GM12878 (cell line): ENCODE measurements around the gene LRP1B. TPM values are rescaled to one million over a fixed set of nuclear protein-coding genes. Genes with fewer than 3 reads are reported as not detected.

Experiments used
- ATAC-seq: fragments of 200-7000 bp; cut with Tn5 transposase; 3 replicates; pipeline ENCODE4 v1.9.1; 2020; ENCODE audit warnings: mild to moderate bottlenecking, moderate library complexity
- BruUV-seq: library from RNA; stranded (reverse); fragments of 400-500 nt; replicated peaks from 2 replicates; lab custom pipeline; 2021; lab: Mats Ljungman, UMichigan
- CTCF ChIA-PET: fragments of 300-600 bp; sonication (Branson Sonifier 250); formaldehyde crosslinking; extraction: SDS; loops from one replicate; lab custom pipeline; 2021; ENCODE audit warnings: inconsistent platforms; lab: Yijun Ruan, JAX
- POLR2A ChIA-PET: fragments of 350-600 bp; formaldehyde crosslinking; extraction: SDS; loops from one replicate; lab custom pipeline; 2021; ENCODE audit warnings: inconsistent platforms; lab: Charles Lee
- RAD21 ChIA-PET: fragments of 300-600 bp; sonication (Branson Sonifier 250); formaldehyde crosslinking; loops from one replicate; lab custom pipeline; 2023; ENCODE audit warnings: antibody characterized with exemption; ENCODE audit not compliant: unreplicated experiment; lab: Charles Lee
- SMC1A ChIA-PET: fragments of 300-600 bp; sonication (Branson Sonifier 250); formaldehyde crosslinking; loops from one replicate; lab custom pipeline; 2023; ENCODE audit not compliant: unreplicated experiment, uncharacterized antibody; lab: Charles Lee
- DNase-seq: peaks from one replicate; pipeline ENCODE4 v3.0.0-alpha.2; 2011; ENCODE audit warnings: low read depth, low spot score
- FAIRE-seq: peaks from 3 replicates; lab custom pipeline; 2011; peaks lifted over from hg19 to GRCh38; lab: Jason Lieb, UNC
- H2AFZ ChIP-seq: 2 replicates; pipeline ENCODE4 v1.6.0; 2011; ENCODE audit warnings: low read depth, low read length, control low read depth; ENCODE audit not compliant: control insufficient read depth
- H3K27ac ChIP-seq: 2 replicates; pipeline ENCODE4 v1.5.1; 2011; ENCODE audit warnings: control low read depth; ENCODE audit not compliant: control insufficient read depth, insufficient read depth
- H3K27me3 ChIP-seq, 2 experiments: replicated peaks in 1 of 2; 2 replicates each; pipeline versions ENCODE4 v1.6.0 to v1.6.1; 2011; ENCODE audit warnings: low read length in 1 of 2; ENCODE audit not compliant: control insufficient read depth in 2 of 2, insufficient read depth in 2 of 2
- H3K36me3 ChIP-seq, 2 experiments: 2 replicates each; pipeline ENCODE4 v1.5.1; 2011; ENCODE audit warnings: low read length in 1 of 2; ENCODE audit not compliant: control insufficient read depth in 2 of 2, insufficient read depth in 2 of 2
- H3K4me1 ChIP-seq: 2 replicates; pipeline ENCODE4 v1.6.1; 2011; ENCODE audit warnings: mild to moderate bottlenecking, low read length, moderate library complexity, mixed read lengths; ENCODE audit not compliant: control insufficient read depth, insufficient read depth
- H3K4me2 ChIP-seq: 2 replicates; pipeline ENCODE4 v1.6.0; 2011; ENCODE audit warnings: control low read depth; ENCODE audit not compliant: control insufficient read depth, insufficient read depth
- H3K4me3 ChIP-seq: fragments of 200-600 bp; sonication (generic); 2 replicates; pipeline ENCODE4 v1.5.1; 2016
- H3K79me2 ChIP-seq: 2 replicates; pipeline ENCODE4 v1.6.0; 2011; ENCODE audit warnings: low read length; ENCODE audit not compliant: control insufficient read depth, insufficient read depth
- H3K9ac ChIP-seq: 2 replicates; pipeline ENCODE4 v1.8.0; 2011; ENCODE audit warnings: low read length, control low read depth, mixed read lengths; ENCODE audit not compliant: control insufficient read depth, insufficient read depth
- H3K9me3 ChIP-seq: replicated peaks from 3 replicates; pipeline ENCODE4 v1.5.1; 2011; ENCODE audit warnings: mild to moderate bottlenecking, low read length; ENCODE audit not compliant: control insufficient read depth, insufficient read depth
- H4K20me1 ChIP-seq: 2 replicates; pipeline ENCODE4 v1.6.0; 2011; ENCODE audit not compliant: control insufficient read depth, insufficient read depth
- ATF7 ChIP-seq: fragments of 450-650 bp; IDR thresholded peaks from 2 replicates; pipeline ENCODE4 v1.6.1; 2016; ENCODE audit warnings: low read depth, mild to moderate bottlenecking
- CBX5 ChIP-seq: sonication (generic); IDR thresholded peaks from 2 replicates; pipeline ENCODE4 v1.6.1; 2016; ENCODE audit warnings: low read depth, moderate library complexity, mild to moderate bottlenecking, inconsistent platforms
- ETV6 ChIP-seq, 2 experiments: fragments of 450-650 bp in 1 of 2; IDR thresholded peaks in 1 of 2; conservative IDR thresholded peaks in 1 of 2; 2 replicates each; pipeline ENCODE4 v1.6.1; 2014; ENCODE audit warnings: antibody characterized with exemption in 1 of 2, borderline replicate concordance in 1 of 2, low read depth in 1 of 2, mild to moderate bottlenecking in 1 of 2, moderate library complexity in 1 of 2
- KDM1A ChIP-seq: fragments of 200-600 bp; sonication (generic); IDR thresholded peaks from 2 replicates; pipeline ENCODE4 v1.6.1; 2016; ENCODE audit warnings: borderline replicate concordance
- NFYB ChIP-seq: IDR thresholded peaks from 2 replicates; pipeline ENCODE4 v1.6.1; 2011; ENCODE audit warnings: low read depth, mild to moderate bottlenecking, low read length, improper control_type of control experiment, moderate library complexity; ENCODE audit not compliant: insufficient read depth
- NR2F1 ChIP-seq: fragments of 450-650 bp; conservative IDR thresholded peaks from 2 replicates; pipeline ENCODE4 v1.6.1; 2017; ENCODE audit warnings: mild to moderate bottlenecking
- RBBP5 ChIP-seq: fragments of 200-600 bp; sonication (generic); conservative IDR thresholded peaks from 2 replicates; pipeline ENCODE4 v1.6.1; 2016
- RUNX3 ChIP-seq: IDR thresholded peaks from 2 replicates; pipeline ENCODE4 v1.6.1; 2012; ENCODE audit warnings: low read length, inconsistent platforms
- SREBF1 ChIP-seq: IDR thresholded peaks from 2 replicates; pipeline ENCODE4 v1.6.1; 2012; ENCODE audit warnings: mild to moderate bottlenecking, low read length
- STAT3 ChIP-seq: IDR thresholded peaks from 2 replicates; pipeline ENCODE4 v1.6.1; 2011; ENCODE audit warnings: low read depth, low read length, improper control_type of control experiment
- YY1 ChIP-seq: IDR thresholded peaks from 2 replicates; pipeline ENCODE4 v1.6.1; 2011; ENCODE audit warnings: low read depth, mild to moderate bottlenecking, low read length
- ZBTB11 ChIP-seq: fragments of 450-650 bp; formaldehyde crosslinking; IDR thresholded peaks from 2 replicates; pipeline ENCODE4 v1.5.0; 2022; ENCODE audit warnings: mild to moderate bottlenecking, missing genetic modification characterization
- ZBTB40 ChIP-seq: fragments of 450-650 bp; IDR thresholded peaks from 2 replicates; pipeline ENCODE4 v1.6.1; 2016; ENCODE audit warnings: mild to moderate bottlenecking, moderate library complexity, borderline replicate concordance
- ZNF687 ChIP-seq: fragments of 450-650 bp; IDR thresholded peaks from 2 replicates; pipeline ENCODE4 v1.6.1; 2017; ENCODE audit warnings: mild to moderate bottlenecking, moderate library complexity
- WGBS: methylation state at CpG from one replicate; pipeline ENCODE4 v1.1.6; 2016; ENCODE audit warnings: low lambda C conversion rate; ENCODE audit not compliant: insufficient replicate concordance, insufficient coverage; ENCODE audit errors: missing lambda C conversion rate; 5-methylcytosine and 5-hydroxymethylcytosine counted together
- in situ Hi-C: fragments of 300-500 bp; cut with MboI; formaldehyde crosslinking; loops from 9 replicates; pipeline ENCODE4 v1.14.3; 2018; ENCODE audit warnings: mixed read lengths
- intact Hi-C: fragments of 100-400 bp; cut with micrococcal nuclease; formaldehyde crosslinking; loops from one replicate; pipeline ENCODE4 v1.14.2; 2022; ENCODE audit not compliant: unreplicated experiment
- polyA plus RNA-seq, 11 experiments: library from polyadenylated mRNA; depleted of rRNA in 4 of 11; unstranded in 6 of 11; stranded (reverse) in 5 of 11; fragments of >200 nt; fragmentation: Nextera tagmentation in 4 of 11; fragmentation: Illumina TruSeq in 1 of 11; extraction: Ambion mirVana in 4 of 11; extraction: Trizol in 1 of 11; gene quantifications; 1 replicate in 1 of 11; 2 replicates in 10 of 11; pipeline versions ENCODE4 v1.2.1 to v1.2.3, GENCODE V29; 2011 to 2016; ENCODE audit warnings: inconsistent platforms in 2 of 11, missing spikeins in 2 of 11, low read depth in 1 of 11
- total RNA-seq, 4 experiments: library from RNA; depleted of rRNA in 3 of 4; stranded (reverse); fragments of >200 nt in 3 of 4; fragmentation: Illumina TruSeq in 1 of 4; extraction: Trizol in 1 of 4; gene quantifications; 2 replicates each; pipeline versions ENCODE4 v1.2.1 to v1.2.3, GENCODE V29; 2013 to 2021

Gene LRP1B
- total and polyA plus RNA-seq, 10 of the 15 experiments (the other 5 are each of a cell fraction or from before 2014, with no cell fraction given) = under 0.01 to 0.06 (median 0.03) TPM; not detected in 5

- no peaks in the 10 kb centered on the region for H4K20me1 ChIP-seq
- in situ Hi-C loops (no loop called here), intact Hi-C loops (no loop called here)
- H2AFZ ChIP-seq = no peak overlapping the region
- CTCF ChIA-PET = no interaction called here
- SMC1A ChIA-PET = no interaction called here
- 0% methylated on average over 1 of the region's 1 CpG for WGBS
- H3K4me2 ChIP-seq = no peak overlapping the region
- no peaks in the 10 kb centered on the region for H3K27me3 ChIP-seq
- FAIRE-seq (no peak), DNase-seq (no peak), ATAC-seq (no peak)
- BruUV-seq = no TSS peak
- RAD21 ChIA-PET = no interaction called here
- H3K27ac ChIP-seq = no peak overlapping the region
- POLR2A ChIA-PET = interaction anchor here (0.7 kb wide), 1 partner anchor 9 kb away, joined by 4 read pairs; no protein-coding TSS in a partner anchor
- H3K79me2 ChIP-seq = no peaks in the 10 kb centered on the region
- no peaks in the 10 kb centered on the region for H3K9me3 ChIP-seq
- H3K36me3 ChIP-seq = no peaks in the 10 kb centered on the region
- H3K9ac ChIP-seq = no peak overlapping the region
- no peaks in the 10 kb centered on the region for H3K4me1 ChIP-seq
- no peak overlapping the region for H3K4me3 ChIP-seq
- TF ChIP-seq RBBP5 (no peak), ATF7 (no peak), YY1 (no peak), KDM1A (no peak), NR2F1 (no peak), ZBTB40 (no peak), RUNX3 (no peak), ETV6 (conservative IDR thresholded peaks at IDR 0.05 in 1 of 2, IDR thresholded peaks at IDR 0.05 in 1 of 2; ENCODE audit: borderline replicate concordance in 1 of 2, low read depth in 1 of 2) (no peak), STAT3 (no peak), ZBTB11 (CRISPR knock-in tag) (no peak), NFYB (no peak), CBX5 (no peak), SREBF1 (no peak), ZNF687 (no peak)
Measured at GRCh38 chr2:141329964-141330363, 800.9 kb downstream of the LRP1B start.
